GM12872 (cell line): ENCODE results near the gene STX18.

ENCODE experiments used
- TF ChIP-seq, protein P1 (sequence below): IDR thresholded peaks from 3 replicates; pipeline ENCODE4 v1.5.1; 2011; ENCODE audit warnings: low read depth, mild to moderate bottlenecking, low read length, moderate library complexity; ENCODE audit not compliant: insufficient read depth

STX18 gene

DNA sequence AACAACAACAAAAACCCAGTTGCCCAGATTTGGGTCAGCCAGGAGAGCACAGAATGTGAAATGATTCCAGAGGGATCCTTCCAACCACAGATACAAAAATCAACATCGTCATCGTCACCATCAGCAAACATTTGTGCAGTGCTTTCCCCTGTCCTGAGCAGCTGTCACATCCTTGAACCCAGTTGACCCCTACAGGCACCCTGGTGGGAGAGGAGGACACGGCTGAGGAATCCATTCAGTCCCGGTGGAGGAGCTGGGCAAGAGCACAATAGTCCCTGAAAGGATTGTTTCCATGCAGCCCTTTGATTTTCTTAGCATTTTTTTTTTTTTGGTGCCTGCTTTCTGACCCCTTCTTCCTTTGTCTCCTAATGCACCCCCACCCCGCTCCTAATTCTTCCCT lies 37.1 kb upstream of the STX18 start:
- TF ChIP-seq, protein P1, sequence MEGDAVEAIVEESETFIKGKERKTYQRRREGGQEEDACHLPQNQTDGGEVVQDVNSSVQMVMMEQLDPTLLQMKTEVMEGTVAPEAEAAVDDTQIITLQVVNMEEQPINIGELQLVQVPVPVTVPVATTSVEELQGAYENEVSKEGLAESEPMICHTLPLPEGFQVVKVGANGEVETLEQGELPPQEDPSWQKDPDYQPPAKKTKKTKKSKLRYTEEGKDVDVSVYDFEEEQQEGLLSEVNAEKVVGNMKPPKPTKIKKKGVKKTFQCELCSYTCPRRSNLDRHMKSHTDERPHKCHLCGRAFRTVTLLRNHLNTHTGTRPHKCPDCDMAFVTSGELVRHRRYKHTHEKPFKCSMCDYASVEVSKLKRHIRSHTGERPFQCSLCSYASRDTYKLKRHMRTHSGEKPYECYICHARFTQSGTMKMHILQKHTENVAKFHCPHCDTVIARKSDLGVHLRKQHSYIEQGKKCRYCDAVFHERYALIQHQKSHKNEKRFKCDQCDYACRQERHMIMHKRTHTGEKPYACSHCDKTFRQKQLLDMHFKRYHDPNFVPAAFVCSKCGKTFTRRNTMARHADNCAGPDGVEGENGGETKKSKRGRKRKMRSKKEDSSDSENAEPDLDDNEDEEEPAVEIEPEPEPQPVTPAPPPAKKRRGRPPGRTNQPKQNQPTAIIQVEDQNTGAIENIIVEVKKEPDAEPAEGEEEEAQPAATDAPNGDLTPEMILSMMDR, result no peak

DNA sequence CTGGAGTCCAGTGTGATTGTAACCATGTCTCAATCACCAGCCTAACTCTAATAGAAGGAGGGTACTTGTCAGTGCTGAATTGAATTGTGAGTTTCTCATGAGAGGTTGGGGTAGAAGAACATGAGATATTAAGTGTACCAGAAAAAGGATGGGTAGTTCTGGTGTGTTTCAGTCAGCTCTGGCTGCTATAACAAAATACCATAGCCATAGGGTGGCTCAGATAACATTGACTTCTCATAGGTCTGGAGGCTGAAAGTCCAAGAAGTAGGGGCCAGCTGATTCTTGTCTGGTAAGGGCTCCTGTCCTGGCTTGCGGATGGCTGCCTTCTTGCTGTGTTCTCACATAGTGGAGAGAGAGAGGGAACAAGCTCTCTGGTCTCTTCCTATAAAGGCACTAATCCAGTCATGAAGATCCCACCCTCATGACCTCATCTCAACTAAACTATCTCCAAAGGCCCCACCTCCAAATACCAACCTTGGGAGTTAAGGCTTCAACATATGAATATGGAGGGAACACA lies 35.6 kb upstream of the STX18 start:
- TF ChIP-seq, protein P1, result no peak

DNA sequence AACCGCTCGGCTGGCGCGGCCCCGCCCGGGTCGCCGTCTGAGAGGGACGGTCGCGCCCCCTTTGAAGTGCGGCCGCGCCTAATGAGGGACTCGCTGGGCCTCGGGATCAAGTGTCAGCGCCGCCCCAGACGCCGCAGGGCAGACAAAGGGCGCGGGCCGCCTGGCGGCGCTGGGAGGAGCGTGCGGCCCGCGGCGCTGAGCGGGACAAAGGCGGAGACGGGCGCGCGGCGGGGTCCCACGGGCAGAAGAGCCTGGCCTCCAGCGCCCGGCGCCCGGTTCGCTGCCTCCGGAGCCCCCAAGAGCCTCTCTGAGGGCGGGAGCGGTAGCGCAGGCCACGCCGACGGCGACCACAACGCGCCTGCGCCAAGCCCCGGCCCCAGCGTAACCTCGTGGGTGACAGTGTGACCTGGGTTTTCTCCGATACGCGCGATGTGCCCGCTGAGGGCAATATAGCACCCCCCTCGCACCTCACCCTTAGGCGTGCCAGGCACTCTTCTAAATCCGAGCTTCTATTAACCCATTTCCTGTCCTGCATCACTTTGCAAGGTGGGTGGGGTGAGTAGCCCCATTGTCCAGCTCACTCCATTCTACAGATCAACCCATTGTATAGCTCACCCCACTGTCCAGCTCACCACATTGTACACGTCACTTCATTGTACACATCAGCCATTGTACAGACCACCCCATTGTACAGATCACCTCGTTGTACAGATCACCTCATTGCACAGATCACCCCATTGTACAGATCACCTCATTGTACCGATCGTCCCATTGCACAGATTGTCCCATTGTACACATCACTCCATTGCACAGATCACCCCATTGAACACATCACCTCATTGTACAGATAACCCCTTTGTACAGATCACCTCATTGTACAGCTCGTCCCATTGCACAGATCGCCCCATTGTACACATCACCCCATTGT lies 33.7 kb upstream of the STX18 start:
- TF ChIP-seq, protein P1, result peak; percentile 34; the same call in 2 of the 3 replicates

DNA sequence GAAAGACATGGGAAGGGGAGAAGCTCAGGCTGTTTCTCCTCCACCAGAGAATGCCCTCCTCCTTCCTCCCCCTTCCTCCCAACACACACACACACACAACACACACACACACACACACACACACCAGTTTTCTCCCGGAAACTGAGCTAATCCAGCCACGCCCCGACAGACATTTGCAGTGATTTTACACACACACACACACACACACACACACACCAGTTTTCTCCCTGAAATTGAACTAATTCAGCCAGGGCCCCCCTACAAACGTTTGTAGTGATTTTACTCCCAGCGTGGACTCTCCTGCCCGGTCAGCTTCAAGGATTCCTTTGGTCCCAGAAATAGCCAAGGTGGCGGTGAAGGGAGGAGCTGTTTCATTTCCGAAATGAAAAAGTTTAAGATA lies 32.9 kb upstream of the STX18 start:
- TF ChIP-seq, protein P1, result no peak

DNA sequence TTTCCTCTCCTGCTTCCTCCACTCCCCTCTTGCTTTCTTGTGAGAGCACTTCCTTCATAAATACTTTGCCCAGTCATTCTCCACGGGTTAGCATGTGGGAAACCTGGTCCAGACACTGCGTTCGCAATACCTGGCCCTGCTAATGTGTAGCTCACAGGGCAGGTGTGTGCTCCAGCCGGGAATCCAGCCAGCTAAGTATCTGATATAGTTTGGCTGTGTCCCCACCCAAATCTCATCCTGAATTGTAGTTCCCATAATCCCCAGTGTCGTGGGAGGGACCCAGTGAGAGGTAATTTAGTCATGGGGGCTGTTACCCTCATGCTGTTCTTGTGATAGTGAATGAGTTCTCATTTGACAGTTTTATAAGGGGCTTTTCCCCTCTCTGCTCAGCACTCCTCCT lies 32.2 kb upstream of the STX18 start:
- TF ChIP-seq, protein P1, result no peak

DNA sequence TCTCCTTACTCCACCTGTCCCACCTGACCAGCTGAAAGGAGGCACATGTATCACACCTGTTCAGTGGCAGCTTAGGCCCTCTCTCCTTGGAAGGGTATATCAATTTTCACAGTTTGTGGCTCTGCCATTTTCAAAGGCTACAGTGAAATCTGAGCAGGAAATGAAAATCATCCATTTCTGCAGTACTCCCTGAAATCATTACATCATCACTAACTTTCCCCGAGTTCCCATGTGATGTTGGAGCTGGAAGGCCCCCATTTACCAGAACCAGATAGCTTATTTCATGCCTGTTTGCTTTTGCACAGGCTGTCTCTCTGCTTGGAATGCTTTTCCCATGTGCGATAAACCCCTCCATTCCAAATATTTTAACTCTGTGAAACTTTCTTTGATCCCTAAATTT lies 31.0 kb upstream of the STX18 start:
- TF ChIP-seq, protein P1, result no peak

DNA sequence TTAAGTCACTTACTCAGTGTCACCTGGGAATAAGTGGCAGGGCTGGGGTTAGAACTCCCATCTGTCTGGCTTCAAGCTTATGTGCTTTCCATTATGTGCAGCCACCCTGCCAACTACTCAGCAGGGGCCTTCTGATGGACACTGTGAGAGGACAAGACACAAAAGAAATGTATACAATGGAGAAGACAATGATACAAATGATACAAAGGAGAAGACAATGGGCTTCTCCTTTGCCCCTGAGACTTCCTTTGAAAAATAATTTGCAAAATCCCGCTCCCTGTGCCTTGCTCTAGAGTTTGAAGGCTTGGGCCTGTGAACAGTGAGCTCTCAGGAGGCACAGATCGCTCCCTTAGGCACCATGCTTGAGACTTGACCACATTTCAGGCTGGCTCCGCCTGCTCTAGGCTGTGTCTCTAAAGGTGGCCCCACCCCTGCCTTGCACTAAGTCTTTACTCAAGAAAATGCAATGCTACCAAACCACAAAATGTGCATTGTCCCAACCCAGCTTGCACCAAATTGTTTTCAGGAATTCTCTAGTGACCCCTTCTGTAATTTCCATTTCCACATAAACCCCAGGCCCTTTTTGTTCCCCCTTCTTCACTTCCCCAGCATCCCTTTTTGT lies 27.1 kb upstream of the STX18 start:
- TF ChIP-seq, protein P1, result no peak
